Measurements from ENCODE around the gene L3MBTL4.

GRCh38 chr18:5964108-5964507 is 450.6 kb downstream of the L3MBTL4 start:
- TF ChIP-seq EZH2 (IDR thresholded peaks at IDR 0.05; ENCODE audit: borderline replicate concordance, control insufficient read depth, low read depth, low read length) = no peak
- no peak for TF ChIP-seq CTCF (IDR thresholded peaks at IDR 0.05 in 2 of 3, conservative IDR thresholded peaks at IDR 0.05 in 1 of 3; ENCODE audit: control insufficient read depth in 2 of 3, extremely low read depth in 1 of 3, insufficient read depth in 1 of 3, low read depth in 3 of 3, low read length in 3 of 3)
- TF ChIP-seq SIN3A (IDR thresholded peaks at IDR 0.05; ENCODE audit: low read depth, low read length) = no peak
- TF ChIP-seq POLR2A (IDR thresholded peaks at IDR 0.05; ENCODE audit: low read depth, low read length) = no peak
- TF ChIP-seq TAF1 (IDR thresholded peaks at IDR 0.05; ENCODE audit: borderline replicate concordance, low read depth, low read length) = no peak
- no peak for TF ChIP-seq REST (IDR thresholded peaks at IDR 0.05; ENCODE audit: low read depth, low read length)
